ENCODE measurements around the gene RERG.

DNA sequence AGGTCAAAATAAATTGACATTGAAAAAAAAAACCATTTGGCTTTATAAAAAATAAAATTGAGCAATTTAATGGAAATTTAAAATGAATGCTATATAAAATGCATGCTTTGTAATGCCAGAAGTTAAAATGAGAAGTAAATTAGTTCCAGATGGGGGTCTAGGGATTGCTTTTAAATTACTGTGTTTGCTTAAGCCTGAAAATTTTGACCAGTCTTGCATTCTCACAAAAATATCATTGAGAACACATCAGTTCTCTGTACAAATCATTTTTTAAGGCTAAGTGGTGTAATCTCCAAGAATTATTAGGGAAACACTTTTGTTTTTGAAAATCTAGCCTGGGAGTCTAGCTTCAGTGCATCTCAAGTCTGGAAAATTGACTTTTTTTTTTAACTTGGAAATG is 90.7 kb downstream of the RERG start:
- TF ChIP-seq, protein P1, sequence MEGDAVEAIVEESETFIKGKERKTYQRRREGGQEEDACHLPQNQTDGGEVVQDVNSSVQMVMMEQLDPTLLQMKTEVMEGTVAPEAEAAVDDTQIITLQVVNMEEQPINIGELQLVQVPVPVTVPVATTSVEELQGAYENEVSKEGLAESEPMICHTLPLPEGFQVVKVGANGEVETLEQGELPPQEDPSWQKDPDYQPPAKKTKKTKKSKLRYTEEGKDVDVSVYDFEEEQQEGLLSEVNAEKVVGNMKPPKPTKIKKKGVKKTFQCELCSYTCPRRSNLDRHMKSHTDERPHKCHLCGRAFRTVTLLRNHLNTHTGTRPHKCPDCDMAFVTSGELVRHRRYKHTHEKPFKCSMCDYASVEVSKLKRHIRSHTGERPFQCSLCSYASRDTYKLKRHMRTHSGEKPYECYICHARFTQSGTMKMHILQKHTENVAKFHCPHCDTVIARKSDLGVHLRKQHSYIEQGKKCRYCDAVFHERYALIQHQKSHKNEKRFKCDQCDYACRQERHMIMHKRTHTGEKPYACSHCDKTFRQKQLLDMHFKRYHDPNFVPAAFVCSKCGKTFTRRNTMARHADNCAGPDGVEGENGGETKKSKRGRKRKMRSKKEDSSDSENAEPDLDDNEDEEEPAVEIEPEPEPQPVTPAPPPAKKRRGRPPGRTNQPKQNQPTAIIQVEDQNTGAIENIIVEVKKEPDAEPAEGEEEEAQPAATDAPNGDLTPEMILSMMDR (IDR thresholded peaks at IDR 0.05) = no peak
- no peak for TF ChIP-seq POLR2A (IDR thresholded peaks at IDR 0.05)
